NCI-H69 (cell line): Measurements from ENCODE around the gene DNHD1.
A peak's percentile ranks its signal among the peaks of the same experiment; 100 is the strongest.

Experiments used
- DNase-seq: peaks from one replicate; lab custom pipeline; 2025; lab: John Stamatoyannopoulos, UW

The DNHD1 gene

GRCh38 chr11:6497069-6497839 is at the start of gene DNHD1:
TSS of gene DNHD1 (plus strand) at chr11:6497280. CDS start at chr11:6498216, 936 bp downstream.
- DNase-seq: no peak

GRCh38 chr11:6448574-6448973 is 48.5 kb upstream of the DNHD1 start:
- DNase-seq: no peak

DNA sequence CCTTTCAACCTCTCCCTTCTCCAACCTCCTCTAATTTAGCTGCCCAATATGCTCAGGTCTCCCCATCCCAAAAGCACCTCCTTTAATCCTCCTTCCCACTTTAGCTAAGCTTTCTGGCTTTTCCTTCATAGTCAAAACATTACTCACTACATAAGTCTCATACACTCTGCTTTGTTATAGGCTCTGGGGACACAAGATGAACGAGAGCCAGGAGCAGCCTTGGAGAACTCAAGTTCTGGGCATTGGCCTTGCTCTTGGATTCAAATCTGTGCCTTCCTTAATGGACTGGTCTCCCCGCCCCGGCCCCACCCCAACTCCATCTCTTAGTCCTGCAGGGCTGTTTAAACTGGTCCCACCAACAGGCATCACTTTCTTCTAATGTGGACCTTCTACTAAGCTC is 44.9 kb upstream of the DNHD1 start:
- no peak for DNase-seq

GRCh38 chr11:6453152-6453551 is 43.9 kb upstream of the DNHD1 start:
- DNase-seq: no peak

DNA sequence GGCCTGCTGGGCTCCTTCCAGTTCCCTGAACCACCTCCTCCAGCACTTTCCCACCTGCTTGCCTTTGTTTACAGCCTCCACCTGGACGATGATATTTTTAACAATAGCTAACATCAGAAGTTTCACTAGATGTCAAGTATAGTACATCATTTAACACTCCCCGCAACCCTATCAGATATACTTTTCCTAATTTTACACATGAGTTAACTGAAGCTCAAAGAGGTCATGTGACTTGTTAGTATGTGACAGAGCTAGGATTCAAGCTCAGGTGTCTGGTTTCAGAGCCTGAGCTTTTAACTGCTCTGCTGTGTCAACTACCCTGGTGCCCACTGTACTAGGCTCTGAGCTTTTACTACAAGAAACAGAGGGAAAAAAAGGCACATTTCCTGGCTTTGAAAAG is 42.0 kb upstream of the DNHD1 start:
- DNase-seq: no peak

- no peak for DNase-seq
Measured at GRCh38 chr11:6456361-6457073, 40.6 kb upstream of the DNHD1 start.

DNA sequence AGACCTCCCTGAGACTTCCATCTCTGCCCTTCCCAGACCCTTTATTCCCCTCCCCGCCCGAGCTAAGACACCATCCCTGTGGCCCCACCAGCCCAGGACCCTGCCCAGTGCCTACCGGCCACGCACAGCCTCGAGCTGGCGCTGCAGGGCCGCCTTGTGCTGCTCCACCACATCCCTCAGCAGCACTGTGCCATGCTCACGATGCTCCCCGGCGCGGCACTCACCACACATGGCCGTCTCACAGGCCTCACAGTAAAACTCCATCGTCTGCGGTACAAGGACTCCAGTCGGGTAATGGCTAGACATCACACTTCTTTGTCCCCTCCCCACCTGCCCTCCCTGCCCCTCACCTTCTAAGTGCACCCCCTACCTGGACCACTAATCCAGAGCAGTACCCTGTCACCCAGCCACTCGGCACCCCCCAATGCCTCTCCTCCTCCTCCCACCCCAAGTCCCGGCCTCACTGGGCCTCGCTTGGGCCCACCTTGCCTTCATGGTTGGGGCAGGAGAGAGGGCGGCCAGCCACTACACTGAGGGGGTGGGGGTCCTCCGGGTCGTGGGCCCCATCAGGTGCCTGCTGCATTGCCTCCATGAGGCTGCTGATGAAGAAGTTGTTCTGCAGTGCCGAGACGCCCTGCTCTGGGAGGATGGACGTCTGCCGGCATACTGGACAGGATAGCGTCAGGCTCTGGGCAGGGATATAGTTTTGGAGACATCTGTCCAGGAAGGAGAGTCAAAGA is 39.3 kb upstream of the DNHD1 start:
- DNase-seq: no peak

DNA sequence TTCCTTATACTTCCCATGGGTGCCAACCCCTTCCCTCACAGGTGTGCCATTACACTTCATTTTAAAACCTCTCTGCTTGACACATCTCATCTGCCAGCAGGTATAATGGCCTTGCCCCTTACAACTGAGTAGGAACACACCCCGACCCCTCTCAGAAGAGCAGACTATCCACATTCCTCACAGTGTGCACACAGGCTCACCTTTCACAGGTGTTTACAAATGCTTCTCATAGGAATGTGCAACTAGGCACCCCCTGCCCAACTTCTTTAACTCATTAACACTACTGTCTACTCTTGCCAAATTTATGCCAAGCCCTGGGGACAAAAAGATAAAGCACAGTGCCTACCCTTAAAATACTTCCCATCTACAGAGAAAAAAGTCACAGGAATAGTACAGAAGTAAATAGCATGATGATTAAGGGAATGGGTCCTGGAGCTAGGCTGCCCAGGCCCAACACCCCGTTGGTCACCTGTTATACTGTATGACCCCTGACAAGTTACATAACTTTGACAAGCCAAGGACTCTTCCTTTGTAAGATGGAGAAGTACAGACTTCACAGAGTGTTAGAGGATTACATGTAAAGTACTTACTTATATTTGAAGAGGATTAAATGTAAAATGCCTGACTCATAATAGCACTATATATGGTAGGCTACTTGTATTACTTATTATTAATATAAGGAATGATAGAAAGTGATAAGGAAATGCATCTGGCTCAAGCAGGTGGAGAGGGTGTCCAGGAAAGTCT is 38.6 kb upstream of the DNHD1 start:
- DNase-seq: no peak

GRCh38 chr11:6459099-6459450 is 38.0 kb upstream of the DNHD1 start:
- no peak for DNase-seq

DNA sequence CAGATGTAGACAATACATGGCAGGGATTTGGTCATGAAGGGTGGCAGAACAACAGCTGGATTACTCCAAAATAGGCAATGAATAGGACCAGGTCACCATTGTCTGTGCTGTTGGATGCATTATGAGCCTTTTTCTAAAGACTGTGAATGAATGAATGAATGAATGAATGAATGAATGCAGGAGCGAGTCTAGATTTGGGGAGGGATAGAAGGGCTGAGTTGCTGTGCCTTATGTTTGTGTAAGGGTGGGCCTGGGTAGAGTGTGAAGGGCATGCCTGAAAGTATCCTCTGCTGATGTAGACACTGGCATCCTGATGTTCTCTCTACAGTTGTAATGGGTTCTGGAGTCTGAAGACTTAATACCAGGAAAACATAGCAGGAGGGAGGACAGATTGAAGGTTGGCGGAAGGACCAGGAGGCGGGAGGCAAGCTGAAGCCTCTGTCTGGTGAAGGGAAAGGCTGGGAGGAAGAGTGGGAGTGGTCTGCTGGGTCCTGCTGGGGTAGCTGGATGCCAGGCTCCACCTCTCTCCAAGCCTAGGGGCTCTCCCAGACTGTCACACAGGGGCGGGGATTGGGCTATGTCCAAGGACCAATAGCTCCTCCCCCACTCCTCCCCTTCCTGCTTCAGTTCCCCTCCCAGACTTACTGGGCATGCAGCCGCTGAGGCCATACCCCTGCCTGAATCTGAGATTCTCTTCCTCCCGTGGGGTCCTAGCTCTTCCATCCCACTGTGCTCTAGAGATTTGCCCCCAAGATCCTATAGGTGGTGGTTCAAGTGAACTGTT is 28.2 kb upstream of the DNHD1 start:
- DNase-seq: peak; percentile 97

- peak; percentile 8 for DNase-seq
Measured at GRCh38 chr11:6469599-6469998, 27.5 kb upstream of the DNHD1 start.

DNA sequence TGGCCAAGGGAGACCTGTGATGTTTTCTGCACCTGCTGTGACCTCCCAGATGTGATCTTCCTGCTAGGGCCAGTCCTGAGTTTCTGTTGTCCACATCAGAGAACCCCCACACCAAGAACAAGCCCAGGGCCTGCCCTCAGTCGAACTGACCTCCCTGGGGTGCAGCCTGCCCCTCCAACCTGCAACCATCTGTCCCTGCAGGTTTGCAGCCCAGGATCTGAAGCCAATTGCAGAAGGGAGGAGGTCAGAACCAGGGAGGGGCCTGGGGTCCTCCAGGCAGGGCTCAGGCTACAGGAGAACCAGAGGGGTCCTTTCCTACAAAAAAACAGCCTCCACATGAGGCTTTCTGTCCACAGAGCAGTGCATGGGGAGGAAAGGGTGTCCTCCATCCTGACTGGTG is 24.1 kb upstream of the DNHD1 start:
- DNase-seq: peak; percentile 29

GRCh38 chr11:6473451-6474412 is 23.3 kb upstream of the DNHD1 start, which contains the start of gene TRIM3:
TSS of gene TRIM3 (minus strand) at chr11:6473941. CDS start at chr11:6465695, 8,246 bp downstream.
- peak; percentile 97 for DNase-seq

- no peak for DNase-seq
Measured at GRCh38 chr11:6474413-6474792, 22.7 kb upstream of the DNHD1 start.

- DNase-seq: peak; percentile 29
Measured at GRCh38 chr11:6474806-6475500, 22.1 kb upstream of the DNHD1 start.

- DNase-seq: peak; percentile 92
Measured at GRCh38 chr11:6475936-6476335, 21.1 kb upstream of the DNHD1 start.

DNA sequence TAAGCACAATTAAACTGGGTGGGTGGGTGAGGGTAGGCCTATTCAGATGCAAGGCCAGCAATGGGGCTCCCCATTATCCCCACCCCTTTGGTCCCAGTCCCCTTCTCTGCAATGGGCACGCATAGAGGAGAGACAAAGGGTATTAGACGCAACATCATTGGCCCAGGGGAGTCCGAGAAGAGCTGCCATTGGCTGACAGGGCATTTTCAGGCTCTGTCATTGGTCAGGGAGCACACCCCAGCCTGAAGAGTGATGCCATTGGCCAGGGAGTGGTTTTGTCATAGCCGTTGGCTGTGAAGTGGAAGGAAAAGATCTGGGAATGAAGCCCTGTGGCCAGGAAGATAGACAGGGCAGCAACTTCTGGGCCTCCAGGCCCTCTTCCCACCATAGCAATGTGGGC is 20.5 kb upstream of the DNHD1 start:
- DNase-seq: no peak

GRCh38 chr11:6480299-6480914 is 16.7 kb upstream of the DNHD1 start:
- no peak for DNase-seq
